Keratinocyte (primary cell): ENCODE data around the gene CTNNA3.

ENCODE experiments used
- CTCF ChIP-seq, 3 experiments: IDR thresholded peaks in 1 of 3; conservative IDR thresholded peaks in 1 of 3; optimal IDR thresholded peaks in 1 of 3; 2 replicates in 2 of 3; 3 replicates in 1 of 3; pipeline versions ENCODE3 to v1.5.1; 2011; ENCODE audit warnings: low read length in 3 of 3, mild to moderate bottlenecking in 3 of 3, moderate library complexity in 2 of 3, control low read depth in 1 of 3, inconsistent platforms in 1 of 3; ENCODE audit not compliant: insufficient read depth in 2 of 3; ENCODE audit errors: extremely low read depth in 1 of 3
- EZH2 ChIP-seq: IDR thresholded peaks from one replicate; pipeline ENCODE4 v1.6.1; 2012; ENCODE audit warnings: inconsistent platforms, mild to moderate bottlenecking, low read length, moderate library complexity

DNA sequence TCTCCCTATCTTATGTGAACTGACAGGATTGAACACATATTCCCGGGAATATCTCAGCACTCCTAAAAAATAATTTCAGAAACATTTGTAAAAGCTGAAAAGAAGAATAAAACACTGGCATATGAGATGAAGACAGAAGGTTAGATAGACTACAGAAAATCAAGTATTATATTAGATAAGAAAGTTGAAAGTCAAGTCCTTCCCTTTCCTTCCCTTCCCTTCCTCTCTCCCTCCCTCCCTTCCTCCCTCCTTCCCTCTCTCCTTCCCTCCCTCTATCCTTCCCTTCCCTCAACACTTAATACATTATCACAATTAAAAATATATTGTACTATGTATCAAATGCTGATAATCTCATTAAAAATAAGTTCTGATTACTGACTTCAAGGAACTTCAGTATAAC, 122.5 kb downstream of the CTNNA3 start:
- TF ChIP-seq CTCF (optimal IDR thresholded peaks at IDR 0.05 in 1 of 3, IDR thresholded peaks at IDR 0.05 in 1 of 3, conservative IDR thresholded peaks at IDR 0.05 in 1 of 3; ENCODE audit: extremely low read depth in 1 of 3, insufficient read depth in 2 of 3, low read length in 3 of 3) (no peak), EZH2 (no peak)
